Stimulated activated naive CD4-positive, alpha-beta T cell treated with Interleukin-2 at 50 U/mL for 16 hours (primary cell): ENCODE measurements around the gene ENG.

Experiments
- DNase-seq: peaks from one replicate; lab custom pipeline; 2025; lab: John Stamatoyannopoulos, UW

Gene ENG

GRCh38 chr9:127813686-127814226 lies 40.7 kb downstream of the ENG start:
- no peak for DNase-seq

GRCh38 chr9:127812936-127813675 lies 41.4 kb downstream of the ENG start:
- no peak for DNase-seq

GRCh38 chr9:127812011-127812410 lies 42.4 kb downstream of the ENG start:
- no peak for DNase-seq

- no peak for DNase-seq
These were observed 43.9 kb downstream of the ENG start for GRCh38 chr9:127810378-127811187.

GRCh38 chr9:127809540-127810377 lies 44.7 kb downstream of the ENG start:
- DNase-seq, result no peak

- no peak for DNase-seq
These were observed 45.4 kb downstream of the ENG start for GRCh38 chr9:127809002-127809539.

GRCh38 chr9:127808347-127809001 lies 46.0 kb downstream of the ENG start:
- DNase-seq, result no peak

GRCh38 chr9:127806871-127807270 lies 47.6 kb downstream of the ENG start:
- no peak for DNase-seq

- DNase-seq, result no peak
These were observed 48.8 kb downstream of the ENG start for GRCh38 chr9:127805620-127806019.

GRCh38 chr9:127803507-127804352 lies 50.7 kb downstream of the ENG start:
- DNase-seq, result no peak

- DNase-seq, result peak; percentile 87
These were observed 51.6 kb downstream of the ENG start, which contains the start of gene FPGS for GRCh38 chr9:127802576-127803443. FPGS (plus strand) TSS chr9:127802882; CDS start chr9:127802925, 43 bp downstream.

GRCh38 chr9:127801955-127802575 lies 52.4 kb downstream of the ENG start:
- DNase-seq, result no peak

- no peak for DNase-seq
These were observed 57.5 kb downstream of the ENG start for GRCh38 chr9:127796852-127797370.

- DNase-seq, result no peak
These were observed 58.1 kb downstream of the ENG start for GRCh38 chr9:127796225-127796813.

- DNase-seq, result no peak
These were observed 60.3 kb downstream of the ENG start for GRCh38 chr9:127794001-127794791.

- no peak for DNase-seq
These were observed 61.3 kb downstream of the ENG start for GRCh38 chr9:127793093-127793708.
